Brain microvascular endothelial cell (primary cell): ENCODE data around the gene RAB11B.
A peak's percentile ranks its signal among the peaks of the same experiment; 100 is the strongest.
"Not testable (repeated sequence)": the region's sequence is repeated elsewhere in the genome, so short reads cannot be mapped to it uniquely, and the experiment has no call there.

Experiments
- DNase-seq: peaks from one replicate; pipeline ENCODE4 v3.0.0-alpha.2; 2020
- H3K27ac ChIP-seq: fragments of 250-450 bp; sonication (Bioruptor Pico); 2 replicates; pipeline ENCODE4 v1.5.1; 2020; ENCODE audit warnings: mild to moderate bottlenecking, moderate library complexity
- H3K27me3 ChIP-seq: fragments of 250-450 bp; sonication (Bioruptor Pico); replicated peaks from 2 replicates; pipeline ENCODE4 v1.5.1; 2020; ENCODE audit warnings: mild to moderate bottlenecking
- H3K36me3 ChIP-seq: fragments of 250-450 bp; sonication (Bioruptor Pico); replicated peaks from 2 replicates; pipeline ENCODE4 v1.5.1; 2020; ENCODE audit warnings: mild to moderate bottlenecking
- H3K4me3 ChIP-seq: 2 replicates; pipeline ENCODE4 v1.5.1; 2011; ENCODE audit warnings: low read depth, mild to moderate bottlenecking, control low read depth, low read length, moderate library complexity
- CTCF ChIP-seq: IDR thresholded peaks from 2 replicates; pipeline ENCODE4 v1.5.1; 2011; ENCODE audit warnings: low read depth, mild to moderate bottlenecking, moderate library complexity, low read length, control low read depth, inconsistent platforms; ENCODE audit errors: missing control alignments
- in situ Hi-C: cut with HindIII; loops from 2 replicates; pipeline ENCODE4 v1.10.0; 2017; ENCODE audit warnings: low sequenced_read_pairs, low pct_ligation_motif_present

Gene RAB11B

GRCh38 chr19:8441725-8442544 is 51.8 kb downstream of the RAB11B start:
- H3K36me3 ChIP-seq = peaks cover 3% of the 10 kb centered on the region
- H3K4me3 ChIP-seq = no peak overlapping the region
- no peak overlapping the region for H3K27ac ChIP-seq
- TF ChIP-seq CTCF = no peak
- no peaks in the 10 kb centered on the region for H3K27me3 ChIP-seq
- in situ Hi-C loops = no loop called here
- no peak for DNase-seq

GRCh38 chr19:8444140-8444676 is 54.0 kb downstream of the RAB11B start:
- Histone ChIP-seq H3K27ac (peak overlapping the region; percentile 84), H3K4me3 (peak overlapping the region; percentile 65)
- in situ Hi-C loops, DNase-seq, H3K36me3 ChIP-seq, H3K27me3 ChIP-seq: not testable (repeated sequence)

- in situ Hi-C loops = no loop called here
- H3K27ac ChIP-seq = peak within 1 kb of the TSS; percentile 84
- H3K4me3 ChIP-seq = peak within 1 kb of the TSS; percentile 86
- H3K36me3 ChIP-seq = peaks cover 7% of the 10 kb centered on the region
- H3K27me3 ChIP-seq = no peaks in the 10 kb centered on the region
- DNase-seq = peak; percentile 97
- no peak for TF ChIP-seq CTCF
These were observed 54.7 kb downstream of the RAB11B start, which contains the start of gene HNRNPM for GRCh38 chr19:8444677-8445487. TSS of gene HNRNPM (plus strand) at chr19:8444975. CDS start at chr19:8444999, 24 bp downstream.

- no peak for DNase-seq
- TF ChIP-seq CTCF = no peak
- Histone ChIP-seq H3K4me3 (peak overlapping the region; percentile 86), H3K36me3 (peaks cover 7% of the 10 kb centered on the region), H3K27me3 (no peaks in the 10 kb centered on the region), H3K27ac (peak overlapping the region; percentile 84)
- in situ Hi-C loops = no loop called here
These were observed 55.4 kb downstream of the RAB11B start for GRCh38 chr19:8445488-8446001.

GRCh38 chr19:8446061-8446709 is 56.0 kb downstream of the RAB11B start:
- peak overlapping the region; percentile 84 for H3K27ac ChIP-seq
- in situ Hi-C loops = no loop called here
- TF ChIP-seq CTCF = no peak
- H3K27me3 ChIP-seq = no peaks in the 10 kb centered on the region
- H3K4me3 ChIP-seq = peak overlapping the region; percentile 86
- peaks cover 7% of the 10 kb centered on the region for H3K36me3 ChIP-seq
- DNase-seq = no peak
